ENCODE data around the gene DRD3. TPM values are rescaled to one million over a fixed set of nuclear protein-coding genes. Genes with fewer than 3 reads are reported as not detected.

DRD3 gene
- total RNA-seq, 1 donor from 2014 or later: not detected

DNA sequence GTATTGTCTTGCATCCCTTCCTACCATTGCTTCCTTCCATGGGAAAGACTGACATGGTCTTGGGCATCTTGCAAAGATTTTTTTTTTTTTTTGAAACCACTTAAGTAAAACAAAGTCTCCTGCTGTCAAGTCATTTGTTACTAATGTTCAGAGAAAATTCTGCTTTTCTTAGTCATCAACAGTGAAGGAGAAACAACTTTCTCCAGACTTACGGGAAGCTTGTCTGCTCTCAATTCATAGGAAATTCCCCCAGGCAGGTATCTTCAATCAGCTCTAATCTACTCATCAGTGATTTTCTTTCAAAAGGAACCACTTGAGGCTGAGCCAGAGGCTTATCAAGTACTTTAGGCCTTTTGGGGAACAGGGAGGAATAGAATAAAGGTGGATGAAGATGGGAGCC is 15.9 kb upstream of the DRD3 start:
- TF ChIP-seq CTCF (IDR thresholded peaks at IDR 0.05): no peak
- intact Hi-C loops (cut with micrococcal nuclease): no loop called here
- Mint-ChIP-seq H3K27me3 (no peaks in the 10 kb centered on the region), H3K36me3 (ENCODE audit: low read depth) (no peaks in the 10 kb centered on the region), H3K9me3 (no peaks in the 10 kb centered on the region), H3K4me1 (no peaks in the 10 kb centered on the region), H3K27ac (no peak overlapping the region), H3K4me3 (no peak overlapping the region)
- no peak for DNase-seq
- ATAC-seq (ENCODE audit: low read depth): no peak
- ChIA-PET CTCF (interaction anchor here (1.4 kb wide), 1 partner anchor 13 kb away, joined by 3 read pairs; no protein-coding TSS in a partner anchor), POLR2A (interaction anchor here (0.8 kb wide), 1 partner anchor 15 kb away, joined by 3 read pairs; no protein-coding TSS in a partner anchor)

- no peaks in the 10 kb centered on the region for H3K4me1 Mint-ChIP-seq
- ATAC-seq (ENCODE audit: low read depth) (no peak), DNase-seq (no peak)
- TF ChIP-seq CTCF (IDR thresholded peaks at IDR 0.05): no peak
- H3K27ac Mint-ChIP-seq: no peak overlapping the region
- no peak overlapping the region for H3K4me3 Mint-ChIP-seq
- ChIA-PET POLR2A (interaction anchor here (0.8 to 0.9 kb wide), 2 partner anchors 27 to 99 kb away, joined by 3 read pairs; no protein-coding TSS in a partner anchor), CTCF (no interaction called here)
- intact Hi-C loops (cut with micrococcal nuclease): loop anchor here (1.0 kb wide), 1 partner anchor 13 kb away; no protein-coding TSS in a partner anchor
- no peaks in the 10 kb centered on the region for H3K9me3 Mint-ChIP-seq
- H3K27me3 Mint-ChIP-seq: no peaks in the 10 kb centered on the region
- no peaks in the 10 kb centered on the region for H3K36me3 Mint-ChIP-seq (ENCODE audit: low read depth)
Measured at GRCh38 chr3:114192136-114192535, 13.3 kb upstream of the DRD3 start.

GRCh38 chr3:114186501-114186900 is 7.6 kb upstream of the DRD3 start:
- Mint-ChIP-seq H3K27me3 (peaks cover 2% of the 10 kb centered on the region), H3K27ac (no peak overlapping the region), H3K36me3 (ENCODE audit: low read depth) (peaks cover 2% of the 10 kb centered on the region), H3K4me3 (no peak overlapping the region), H3K9me3 (peaks cover 8% of the 10 kb centered on the region), H3K4me1 (no peaks in the 10 kb centered on the region)
- DNase-seq (no peak), ATAC-seq (ENCODE audit: low read depth) (no peak)
- ChIA-PET POLR2A (no interaction called here), CTCF (no interaction called here)
- TF ChIP-seq CTCF (IDR thresholded peaks at IDR 0.05): no peak
- intact Hi-C loops (cut with micrococcal nuclease): no loop called here

- H3K27ac Mint-ChIP-seq: no peak overlapping the region
- CTCF ChIA-PET: interaction anchor here (0.7 to 2.2 kb wide), 12 partner anchors 10 to 240 kb away, joined by 3 to 9 read pairs (median 3); no protein-coding TSS in a partner anchor
- no peak for TF ChIP-seq CTCF (IDR thresholded peaks at IDR 0.05)
- DNase-seq (no peak), ATAC-seq (ENCODE audit: low read depth) (peak; percentile 50)
- H3K4me1 Mint-ChIP-seq: peaks cover 3% of the 10 kb centered on the region
- intact Hi-C loops (cut with micrococcal nuclease): loop anchor here (1.0 to 2.0 kb wide), 3 partner anchors 27 to 112 kb away; no protein-coding TSS in a partner anchor
- POLR2A ChIA-PET: interaction anchor here (1.0 to 2.2 kb wide), 3 partner anchors 15 to 38 kb away, joined by 3 to 22 read pairs (median 3); no protein-coding TSS in a partner anchor
- H3K36me3 Mint-ChIP-seq (ENCODE audit: low read depth): peaks cover 2% of the 10 kb centered on the region
- H3K27me3 Mint-ChIP-seq: peaks cover 9% of the 10 kb centered on the region
- H3K9me3 Mint-ChIP-seq: peaks cover 3% of the 10 kb centered on the region
- no peak overlapping the region for H3K4me3 Mint-ChIP-seq
Measured at GRCh38 chr3:114179575-114179974, 723 bp upstream of the DRD3 start.

DNA sequence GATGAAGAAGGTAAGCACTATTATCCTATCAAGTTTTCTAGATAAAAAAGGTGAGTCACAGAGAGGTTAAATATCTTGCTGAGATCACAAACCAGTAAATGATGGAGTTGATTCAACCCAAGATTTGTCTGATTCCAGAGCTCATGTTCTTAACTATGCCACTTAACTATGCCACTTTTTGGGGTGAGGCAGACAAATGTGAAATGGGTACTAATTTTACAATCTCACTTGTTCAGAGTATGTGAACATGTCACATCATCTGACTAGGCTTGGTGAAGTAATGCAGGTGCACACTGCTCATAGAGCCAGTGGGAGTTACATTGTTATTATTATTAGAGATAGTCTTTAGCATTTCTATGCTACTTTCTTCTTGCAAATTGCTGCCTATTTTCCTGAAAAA is 2.0 kb downstream of the DRD3 start:
- Mint-ChIP-seq H3K36me3 (ENCODE audit: low read depth) (no peaks in the 10 kb centered on the region), H3K4me3 (no peak overlapping the region)
- intact Hi-C loops (cut with micrococcal nuclease): no loop called here

More for the DNA sequence above, 2.0 kb downstream of the DRD3 start:
- ChIA-PET POLR2A (no interaction called here), CTCF (interaction anchor here (1.2 to 1.4 kb wide), 2 partner anchors 16 to 19 kb away, joined by 3 read pairs; no protein-coding TSS in a partner anchor)
- DNase-seq (no peak), ATAC-seq (ENCODE audit: low read depth) (no peak)
- TF ChIP-seq CTCF (IDR thresholded peaks at IDR 0.05): no peak
- H3K4me1 Mint-ChIP-seq: peaks cover 3% of the 10 kb centered on the region
- peaks cover 7% of the 10 kb centered on the region for H3K27me3 Mint-ChIP-seq
- H3K9me3 Mint-ChIP-seq: no peaks in the 10 kb centered on the region
- H3K27ac Mint-ChIP-seq: no peak overlapping the region
